ENCODE data around the gene GDPD5.

GDPD5 gene

GRCh38 chr11:75562048-75562835 is 36.5 kb upstream of the GDPD5 start, which contains the start of gene SERPINH1:
TSS of gene SERPINH1 (plus strand) at chr11:75562253. CDS start at chr11:75566350, 4,097 bp downstream.
- ATAC-seq, result peak; percentile 84
- no peak for TF ChIP-seq CSDC2 (CRISPR knock-in tag; IDR thresholded peaks at IDR 0.05)

DNA sequence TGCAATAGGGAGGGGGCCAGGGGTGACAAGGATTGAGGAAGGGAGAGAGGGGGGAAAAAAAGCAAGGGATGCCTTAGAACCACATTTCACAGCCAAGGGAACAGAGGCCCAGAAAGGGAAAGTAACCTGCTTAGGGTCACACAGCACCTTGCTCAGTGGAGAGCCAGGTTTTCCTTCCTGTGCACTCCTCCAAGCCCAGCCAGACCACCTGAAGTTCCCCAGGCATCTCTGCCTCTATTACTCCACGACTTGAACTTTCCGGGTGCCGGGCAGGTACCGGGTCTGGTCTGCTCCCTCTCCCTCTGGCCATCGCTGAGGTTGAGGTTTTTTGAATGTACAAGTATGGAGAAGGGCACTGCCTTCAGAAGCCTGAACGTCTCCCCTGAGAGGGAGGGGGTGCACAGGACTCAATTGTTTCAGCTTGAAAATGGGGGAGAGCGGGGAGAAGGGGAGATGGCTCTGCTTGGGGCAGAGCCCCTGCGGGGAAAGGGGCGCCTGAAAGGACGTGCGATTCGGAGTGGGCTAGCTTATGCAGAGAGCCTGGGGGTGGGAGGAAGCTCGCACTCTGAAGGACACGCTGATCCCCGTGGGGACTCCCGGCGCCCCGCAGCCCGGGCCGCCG is 35.8 kb upstream of the GDPD5 start:
- TF ChIP-seq CSDC2 (CRISPR knock-in tag; IDR thresholded peaks at IDR 0.05) (no peak), TOX (CRISPR knock-in tag; IDR thresholded peaks at IDR 0.05; ENCODE audit: borderline replicate concordance) (no peak), TCF4 (CRISPR knock-in tag; IDR thresholded peaks at IDR 0.05; ENCODE audit: borderline replicate concordance) (no peak), PPARA (CRISPR knock-in tag; IDR thresholded peaks at IDR 0.05; ENCODE audit: borderline replicate concordance) (no peak), SNAI2 (CRISPR knock-in tag; IDR thresholded peaks at IDR 0.05) (no peak), GLIS3 (CRISPR knock-in tag; IDR thresholded peaks at IDR 0.05) (no peak), ZNF8 (CRISPR knock-in tag; IDR thresholded peaks at IDR 0.05) (no peak), BACH2 (CRISPR knock-in tag; IDR thresholded peaks at IDR 0.05; ENCODE audit: borderline replicate concordance) (no peak), ZFP3 (CRISPR knock-in tag; IDR thresholded peaks at IDR 0.05) (no peak), OSR1 (CRISPR knock-in tag; IDR thresholded peaks at IDR 0.05) (no peak), ZFP30 (CRISPR knock-in tag; IDR thresholded peaks at IDR 0.05) (no peak), ESRRG (CRISPR knock-in tag; IDR thresholded peaks at IDR 0.05) (no peak)
- TF ChIP-seq, protein P1, sequence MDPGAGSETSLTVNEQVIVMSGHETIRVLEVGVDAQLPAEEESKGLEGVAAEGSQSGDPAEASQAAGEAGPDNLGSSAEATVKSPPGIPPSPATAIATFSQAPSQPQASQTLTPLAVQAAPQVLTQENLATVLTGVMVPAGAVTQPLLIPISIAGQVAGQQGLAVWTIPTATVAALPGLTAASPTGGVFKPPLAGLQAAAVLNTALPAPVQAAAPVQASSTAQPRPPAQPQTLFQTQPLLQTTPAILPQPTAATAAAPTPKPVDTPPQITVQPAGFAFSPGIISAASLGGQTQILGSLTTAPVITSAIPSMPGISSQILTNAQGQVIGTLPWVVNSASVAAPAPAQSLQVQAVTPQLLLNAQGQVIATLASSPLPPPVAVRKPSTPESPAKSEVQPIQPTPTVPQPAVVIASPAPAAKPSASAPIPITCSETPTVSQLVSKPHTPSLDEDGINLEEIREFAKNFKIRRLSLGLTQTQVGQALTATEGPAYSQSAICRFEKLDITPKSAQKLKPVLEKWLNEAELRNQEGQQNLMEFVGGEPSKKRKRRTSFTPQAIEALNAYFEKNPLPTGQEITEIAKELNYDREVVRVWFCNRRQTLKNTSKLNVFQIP (CRISPR knock-in tag; IDR thresholded peaks at IDR 0.05; ENCODE audit: borderline replicate concordance, low read depth), result no peak
- ATAC-seq, result no peak

- no peak for ATAC-seq
- TF ChIP-seq OSR1 (CRISPR knock-in tag; IDR thresholded peaks at IDR 0.05) (no peak), PATZ1 (CRISPR knock-in tag; IDR thresholded peaks at IDR 0.05; ENCODE audit: borderline replicate concordance) (no peak), ZFP3 (CRISPR knock-in tag; IDR thresholded peaks at IDR 0.05) (no peak), TOX (CRISPR knock-in tag; IDR thresholded peaks at IDR 0.05; ENCODE audit: borderline replicate concordance) (no peak), ZC3H10 (CRISPR knock-in tag; IDR thresholded peaks at IDR 0.05) (no peak), TCF4 (CRISPR knock-in tag; IDR thresholded peaks at IDR 0.05; ENCODE audit: borderline replicate concordance) (no peak), PPARA (CRISPR knock-in tag; IDR thresholded peaks at IDR 0.05; ENCODE audit: borderline replicate concordance) (no peak), RARB (CRISPR knock-in tag; IDR thresholded peaks at IDR 0.05) (no peak), TSHZ2 (CRISPR knock-in tag; IDR thresholded peaks at IDR 0.05) (no peak), SNAI2 (CRISPR knock-in tag; IDR thresholded peaks at IDR 0.05) (no peak), BACH2 (CRISPR knock-in tag; IDR thresholded peaks at IDR 0.05; ENCODE audit: borderline replicate concordance) (no peak), ZNF565 (CRISPR knock-in tag; conservative IDR thresholded peaks at IDR 0.05; ENCODE audit: low read depth) (no peak), ZNF8 (CRISPR knock-in tag; IDR thresholded peaks at IDR 0.05) (no peak), GLIS3 (CRISPR knock-in tag; IDR thresholded peaks at IDR 0.05) (no peak)
- TF ChIP-seq, protein P2, sequence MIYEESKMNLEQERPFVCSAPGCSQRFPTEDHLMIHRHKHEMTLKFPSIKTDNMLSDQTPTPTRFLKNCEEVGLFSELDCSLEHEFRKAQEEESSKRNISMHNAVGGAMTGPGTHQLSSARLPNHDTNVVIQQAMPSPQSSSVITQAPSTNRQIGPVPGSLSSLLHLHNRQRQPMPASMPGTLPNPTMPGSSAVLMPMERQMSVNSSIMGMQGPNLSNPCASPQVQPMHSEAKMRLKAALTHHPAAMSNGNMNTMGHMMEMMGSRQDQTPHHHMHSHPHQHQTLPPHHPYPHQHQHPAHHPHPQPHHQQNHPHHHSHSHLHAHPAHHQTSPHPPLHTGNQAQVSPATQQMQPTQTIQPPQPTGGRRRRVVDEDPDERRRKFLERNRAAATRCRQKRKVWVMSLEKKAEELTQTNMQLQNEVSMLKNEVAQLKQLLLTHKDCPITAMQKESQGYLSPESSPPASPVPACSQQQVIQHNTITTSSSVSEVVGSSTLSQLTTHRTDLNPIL (CRISPR knock-in tag; IDR thresholded peaks at IDR 0.05; ENCODE audit: low read depth), result no peak
Measured at GRCh38 chr11:75560644-75561043, 34.9 kb upstream of the GDPD5 start.
